AG04450 (cell line): ENCODE measurements around the gene ARHGEF25. TPM values are rescaled to one million over a fixed set of nuclear protein-coding genes. Genes with fewer than 3 reads are reported as not detected.
"Not testable (repeated sequence)": the region's sequence is repeated elsewhere in the genome, so short reads cannot be mapped to it uniquely, and the experiment has no call there.

Source experiments
- CTCF ChIA-PET: fragments of 300-600, 350-600 bp; formaldehyde crosslinking; extraction: SDS; loops from one replicate; lab custom pipeline; 2022; ENCODE audit warnings: antibody characterized with exemption, inconsistent platforms; lab: Charles Lee
- POLR2A ChIA-PET: fragments of 350-600 bp; formaldehyde crosslinking; extraction: SDS; loops from one replicate; lab custom pipeline; 2021; ENCODE audit warnings: antibody characterized with exemption, inconsistent platforms; lab: Yijun Ruan, JAX
- DNase-seq: peaks from one replicate; pipeline ENCODE4 v3.0.0-alpha.2; 2011; ENCODE audit warnings: low read depth, low spot score
- H3K27ac ChIP-seq: one replicate; pipeline ENCODE4 v1.5.1; 2012; ENCODE audit warnings: low read depth, low read length, control low read depth
- H3K27me3 ChIP-seq: one replicate; pipeline ENCODE4 v1.6.0; 2012; ENCODE audit warnings: low read length; ENCODE audit not compliant: control insufficient read depth, insufficient read depth
- H3K4me3 ChIP-seq: 2 replicates; pipeline ENCODE4 v1.5.1; 2011; ENCODE audit warnings: mild to moderate bottlenecking, low read depth, low read length, control low read depth
- H3K9me3 ChIP-seq: 2 replicates; pipeline ENCODE4 v1.5.1; 2012; ENCODE audit warnings: low read length; ENCODE audit not compliant: control insufficient read depth, insufficient read depth
- CTCF ChIP-seq: IDR thresholded peaks from 2 replicates; pipeline ENCODE4 v1.5.1; 2011; ENCODE audit warnings: low read depth, low read length, control low read depth, inconsistent platforms
- polyA minus RNA-seq: library from RNA; depleted of rRNA, polyadenylated mRNA; stranded (reverse); fragments of >200 nt; gene quantifications from 2 replicates; pipeline ENCODE4 v1.2.3, GENCODE V29; 2011; rRNA and poly(A)+ RNA removed
- polyA plus RNA-seq: library from polyadenylated mRNA; depleted of rRNA; stranded (reverse); fragments of >200 nt; gene quantifications from 2 replicates; pipeline ENCODE4 v1.2.3, GENCODE V29; 2011; rRNA removed

The ARHGEF25 gene
- polyA plus RNA-seq (23.4 and 26.0 TPM in 2 replicates), polyA minus RNA-seq (18.3 and 21.9 TPM in 2 replicates)

DNA sequence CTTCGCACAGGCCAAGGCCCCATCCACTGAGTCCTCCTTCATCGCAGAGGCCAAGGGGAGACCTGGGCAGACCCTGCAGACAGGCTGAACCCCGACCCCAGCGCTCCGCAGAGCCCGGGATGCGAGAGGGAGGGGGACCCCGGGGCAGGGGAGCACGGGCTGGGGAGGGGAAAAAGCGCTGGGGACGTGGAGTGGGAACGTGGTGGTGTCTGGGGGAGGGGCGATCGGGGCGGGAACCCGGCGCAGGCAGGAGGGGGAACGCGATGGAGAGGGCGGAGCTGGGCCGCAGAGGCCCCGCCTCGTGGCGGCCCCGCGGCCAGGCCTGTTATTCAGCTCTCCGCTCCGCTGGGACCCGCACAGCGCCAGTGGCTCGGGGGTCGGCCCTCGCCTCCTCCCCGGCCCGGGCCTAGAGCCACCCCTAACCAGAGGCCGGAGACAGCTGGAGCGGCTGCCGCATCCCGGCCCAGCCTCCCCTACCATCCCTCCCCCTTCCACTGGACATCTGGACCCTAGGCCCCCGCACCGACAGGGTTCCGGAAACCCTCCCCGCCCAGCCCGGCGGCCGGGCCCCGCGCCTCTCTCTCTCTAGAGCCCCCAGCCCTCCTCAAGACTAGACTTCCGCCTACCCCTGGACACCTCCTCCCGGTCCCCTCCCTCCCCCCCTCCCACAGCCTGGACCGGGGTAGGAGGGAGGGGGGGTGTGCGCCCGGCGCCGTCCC is at the start of gene ARHGEF25:
TSS of gene ARHGEF25 (plus strand) at position 328 of the 719 bp plus-strand sequence. CDS start 460 bp downstream, outside the sequence.
- H3K27ac ChIP-seq: no peak within 1 kb of the TSS
- CTCF ChIA-PET: interaction anchor here (0.6 to 1.4 kb wide), 3 partner anchors 10 to 115 kb away, joined by 3 read pairs; no protein-coding TSS in a partner anchor
- H3K9me3 ChIP-seq: no peaks in the 10 kb centered on the region; the same call in 1 of the 2 replicates
- POLR2A ChIA-PET: interaction anchor here (0.6 to 1.4 kb wide), 7 partner anchors 9 to 115 kb away, joined by 3 to 8 read pairs (median 4); partner anchors contain the start of gene DDIT3
- peak within 1 kb of the TSS; percentile 71 for H3K4me3 ChIP-seq
- H3K27me3 ChIP-seq: no peaks in the 10 kb centered on the region
- no peak for TF ChIP-seq CTCF
- no peak for DNase-seq

DNA sequence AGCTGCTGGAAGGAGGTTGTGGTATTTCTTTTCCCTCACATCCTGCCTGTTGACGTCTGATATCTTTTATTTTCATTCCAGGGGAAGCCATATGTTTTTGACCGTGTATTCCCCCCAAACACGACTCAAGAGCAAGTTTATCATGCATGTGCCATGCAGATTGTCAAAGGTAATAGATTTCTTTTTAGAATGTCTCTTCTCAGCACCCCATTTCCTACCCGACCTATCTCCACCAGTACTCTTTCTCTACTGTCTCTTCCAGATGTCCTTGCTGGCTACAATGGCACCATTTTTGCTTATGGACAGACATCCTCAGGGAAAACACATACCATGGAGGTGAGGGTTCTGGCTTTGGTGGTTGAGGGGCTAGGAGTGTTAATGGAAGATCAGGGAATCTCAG is 47.9 kb upstream of the ARHGEF25 start:
- ChIA-PET CTCF (interaction anchor here (1.1 to 2.1 kb wide), 2 partner anchors 8 to 19 kb away, joined by 8 to 11 read pairs; no protein-coding TSS in a partner anchor), POLR2A (no interaction called here)
- DNase-seq: no peak
- Histone ChIP-seq H3K27me3 (peaks cover 15% of the 10 kb centered on the region), H3K9me3 (no peaks in the 10 kb centered on the region), H3K27ac (no peak overlapping the region), H3K4me3 (no peak overlapping the region)
- TF ChIP-seq CTCF: no peak

- Histone ChIP-seq H3K9me3 (no peaks in the 10 kb centered on the region), H3K4me3 (no peak overlapping the region), H3K27ac (no peak overlapping the region), H3K27me3 (peaks cover 21% of the 10 kb centered on the region)
- ChIA-PET CTCF (interaction anchor here (2.1 kb wide), 1 partner anchor 19 kb away, joined by 11 read pairs; no protein-coding TSS in a partner anchor), POLR2A (interaction anchor here (0.6 kb wide), 1 partner anchor 12 kb away, joined by 4 read pairs; no protein-coding TSS in a partner anchor)
- TF ChIP-seq CTCF: no peak
- DNase-seq: no peak
These were observed 47.0 kb upstream of the ARHGEF25 start for GRCh38 chr12:57564178-57564740.

DNA sequence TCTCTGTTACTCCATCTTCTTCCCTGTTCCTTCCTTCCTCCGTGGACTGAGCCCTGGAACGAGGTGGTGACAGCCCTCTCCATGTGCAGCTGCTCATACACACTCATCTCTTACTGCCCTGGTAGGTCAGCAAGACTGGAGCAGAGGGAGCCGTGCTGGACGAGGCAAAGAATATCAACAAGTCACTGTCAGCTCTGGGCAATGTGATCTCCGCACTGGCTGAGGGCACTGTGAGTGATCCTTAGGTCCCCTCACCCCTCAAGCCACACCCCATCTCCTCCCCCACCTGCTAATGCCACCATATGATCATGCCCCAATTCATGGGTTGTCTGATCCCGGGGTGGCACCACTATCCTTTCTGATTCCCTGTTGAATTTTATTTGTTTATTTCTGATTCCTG is 42.4 kb upstream of the ARHGEF25 start:
- DNase-seq: no peak
- ChIA-PET POLR2A (no interaction called here), CTCF (no interaction called here)
- Histone ChIP-seq H3K27me3 (peaks cover 26% of the 10 kb centered on the region), H3K9me3 (no peaks in the 10 kb centered on the region; the same call in 1 of the 2 replicates), H3K4me3 (no peak overlapping the region), H3K27ac (no peak overlapping the region)
- no peak for TF ChIP-seq CTCF

GRCh38 chr12:57569858-57570257 is 41.4 kb upstream of the ARHGEF25 start:
- no peak for TF ChIP-seq CTCF

DNA sequence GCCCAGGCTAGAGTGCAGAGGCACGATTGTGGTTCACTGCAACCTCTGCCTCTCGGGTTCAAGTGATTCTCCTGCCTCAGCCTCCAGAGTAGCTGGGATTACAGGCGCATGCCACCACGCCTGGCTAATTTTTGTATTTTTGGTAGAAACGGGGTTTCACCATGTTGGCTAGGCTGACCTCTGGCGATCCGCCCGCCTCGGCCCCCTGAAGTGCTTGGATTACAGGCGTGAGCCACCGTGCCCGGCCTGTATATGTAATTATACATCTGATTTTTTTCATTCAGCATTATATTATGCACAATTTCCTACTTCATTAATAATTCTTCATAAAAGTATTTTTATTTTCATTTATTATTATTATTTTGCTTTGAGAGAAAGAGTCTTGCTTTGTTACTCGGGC is 40.8 kb upstream of the ARHGEF25 start:
- H3K27me3 ChIP-seq: peaks cover 22% of the 10 kb centered on the region
- DNase-seq, H3K27ac ChIP-seq, H3K4me3 ChIP-seq, POLR2A ChIA-PET, H3K9me3 ChIP-seq: not testable (repeated sequence)
- CTCF ChIA-PET: interaction anchor here (1.0 to 6.5 kb wide), 2 partner anchors 13 to 52 kb away, joined by 3 to 61 read pairs; no protein-coding TSS in a partner anchor

More at GRCh38 chr12:57569858-57570257, 41.4 kb upstream of the ARHGEF25 start:
- ChIA-PET CTCF (interaction anchor here (0.5 to 0.6 kb wide), 2 partner anchors 13 to 324 kb away, joined by 4 to 6 read pairs; no protein-coding TSS in a partner anchor), POLR2A (no interaction called here)
- Histone ChIP-seq H3K4me3 (no peak overlapping the region), H3K27me3 (peaks cover 21% of the 10 kb centered on the region), H3K9me3 (no peaks in the 10 kb centered on the region; the same call in 1 of the 2 replicates), H3K27ac (no peak overlapping the region)
- no peak for DNase-seq
